ENCODE results near the gene SFTPD.

DNA sequence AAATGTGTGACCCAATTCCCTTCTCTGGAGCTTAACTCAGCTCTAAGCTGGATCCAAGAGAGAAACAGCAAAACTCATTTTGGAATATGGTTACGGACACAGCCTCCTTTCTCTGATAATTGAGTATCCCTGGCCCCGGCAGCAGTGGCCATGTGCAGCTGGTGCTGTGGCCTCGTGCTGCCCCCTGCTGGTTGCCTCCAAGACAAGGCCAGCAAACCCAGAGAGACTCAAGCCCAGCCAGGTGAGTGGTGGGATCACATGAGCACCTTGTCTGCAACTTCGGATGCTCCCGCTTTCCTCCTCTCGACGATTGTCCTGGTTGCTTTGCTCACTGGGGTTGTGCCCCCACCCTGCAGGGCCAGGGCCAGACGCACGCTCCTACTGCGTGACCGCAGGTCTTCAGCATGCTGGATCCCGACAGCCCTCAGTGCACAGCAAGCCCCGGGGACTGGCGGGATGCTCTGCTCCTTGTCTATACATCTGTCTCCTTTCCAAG, 19.4 kb downstream of the SFTPD start:
- TF ChIP-seq, protein P1, sequence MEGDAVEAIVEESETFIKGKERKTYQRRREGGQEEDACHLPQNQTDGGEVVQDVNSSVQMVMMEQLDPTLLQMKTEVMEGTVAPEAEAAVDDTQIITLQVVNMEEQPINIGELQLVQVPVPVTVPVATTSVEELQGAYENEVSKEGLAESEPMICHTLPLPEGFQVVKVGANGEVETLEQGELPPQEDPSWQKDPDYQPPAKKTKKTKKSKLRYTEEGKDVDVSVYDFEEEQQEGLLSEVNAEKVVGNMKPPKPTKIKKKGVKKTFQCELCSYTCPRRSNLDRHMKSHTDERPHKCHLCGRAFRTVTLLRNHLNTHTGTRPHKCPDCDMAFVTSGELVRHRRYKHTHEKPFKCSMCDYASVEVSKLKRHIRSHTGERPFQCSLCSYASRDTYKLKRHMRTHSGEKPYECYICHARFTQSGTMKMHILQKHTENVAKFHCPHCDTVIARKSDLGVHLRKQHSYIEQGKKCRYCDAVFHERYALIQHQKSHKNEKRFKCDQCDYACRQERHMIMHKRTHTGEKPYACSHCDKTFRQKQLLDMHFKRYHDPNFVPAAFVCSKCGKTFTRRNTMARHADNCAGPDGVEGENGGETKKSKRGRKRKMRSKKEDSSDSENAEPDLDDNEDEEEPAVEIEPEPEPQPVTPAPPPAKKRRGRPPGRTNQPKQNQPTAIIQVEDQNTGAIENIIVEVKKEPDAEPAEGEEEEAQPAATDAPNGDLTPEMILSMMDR (IDR thresholded peaks at IDR 0.05), result peak in 6 of 7 experiments; percentile 26 to 91 (median 84)
- TF ChIP-seq POLR2AphosphoS5 (IDR thresholded peaks at IDR 0.05), result peak in 1 of 3 donors; percentile 66
- no peak for TF ChIP-seq POLR2A (IDR thresholded peaks at IDR 0.05)
